Measurements from ENCODE around the gene TAB3.

The TAB3 gene

GRCh38 chrX:30889147-30890140, at the start of gene TAB3:
TSS of gene TAB3 (minus strand) at chrX:30889254. CDS start at chrX:30859588, 29,666 bp downstream.
- no peak for TF ChIP-seq CTCF (IDR thresholded peaks at IDR 0.05; ENCODE audit: extremely low read depth, missing control alignments)
- DNase-seq (ENCODE audit: low spot score): peak; percentile 90

- DNase-seq (ENCODE audit: low spot score): no peak
- no peak for TF ChIP-seq CTCF (IDR thresholded peaks at IDR 0.05; ENCODE audit: extremely low read depth, missing control alignments)
These were observed 49.2 kb upstream of the TAB3 start for GRCh38 chrX:30938295-30938694.

GRCh38 chrX:30935985-30936384, 46.9 kb upstream of the TAB3 start:
- no peak for TF ChIP-seq CTCF (IDR thresholded peaks at IDR 0.05; ENCODE audit: extremely low read depth, missing control alignments)
- no peak for DNase-seq (ENCODE audit: low spot score)

GRCh38 chrX:30931920-30932319, 42.9 kb upstream of the TAB3 start:
- TF ChIP-seq CTCF (IDR thresholded peaks at IDR 0.05; ENCODE audit: extremely low read depth, missing control alignments): no peak
- DNase-seq (ENCODE audit: low spot score): no peak

- DNase-seq (ENCODE audit: low spot score): no peak
- no peak for TF ChIP-seq CTCF (IDR thresholded peaks at IDR 0.05; ENCODE audit: extremely low read depth, missing control alignments)
These were observed 41.6 kb upstream of the TAB3 start for GRCh38 chrX:30930679-30931078.

- no peak for TF ChIP-seq CTCF (IDR thresholded peaks at IDR 0.05; ENCODE audit: extremely low read depth, missing control alignments)
These were observed 41.1 kb upstream of the TAB3 start for GRCh38 chrX:30930143-30930542.

GRCh38 chrX:30920271-30920670, 31.2 kb upstream of the TAB3 start:
- DNase-seq (ENCODE audit: low spot score): no peak
- no peak for TF ChIP-seq CTCF (IDR thresholded peaks at IDR 0.05; ENCODE audit: extremely low read depth, missing control alignments)

More at GRCh38 chrX:30930143-30930542, 41.1 kb upstream of the TAB3 start:
- DNase-seq (ENCODE audit: low spot score): no peak
